ENCODE results near the gene GRAPL. TPM values are rescaled to one million over a fixed set of nuclear protein-coding genes. Genes with fewer than 3 reads are reported as not detected.
"Not testable (repeated sequence)": the region's sequence is repeated elsewhere in the genome, so short reads cannot be mapped to it uniquely, and the experiment has no call there.

The GRAPL gene
- total RNA-seq, 1 donor from 2014 or later: 0.52 TPM

GRCh38 chr17:19196382-19197204 is 69.2 kb downstream of the GRAPL start:
- H3K27me3 ChIP-seq (ENCODE audit: control insufficient read depth in 3 of 3, insufficient read depth in 3 of 3, low read length in 3 of 3); H3K4me3 ChIP-seq (ENCODE audit: low read length in 3 of 3); H3K27ac ChIP-seq (ENCODE audit: low read depth, low read length); H3K9ac ChIP-seq (ENCODE audit: low read depth in 1 of 3, low read length in 3 of 3); H3K9me3 ChIP-seq (ENCODE audit: control insufficient read depth in 3 of 3, low read length in 3 of 3); H3K36me3 ChIP-seq (ENCODE audit: control insufficient read depth in 3 of 3, insufficient read depth in 3 of 3, low read length in 3 of 3); H3K4me1 ChIP-seq (ENCODE audit: control insufficient read depth in 3 of 3, insufficient read depth in 3 of 3, low read length in 3 of 3): not testable (repeated sequence)

GRCh38 chr17:19202448-19202847 is 75.1 kb downstream of the GRAPL start:
- not testable (repeated sequence) for H3K9ac ChIP-seq (ENCODE audit: low read depth in 1 of 3, low read length in 3 of 3); H3K27me3 ChIP-seq (ENCODE audit: control insufficient read depth in 3 of 3, insufficient read depth in 3 of 3, low read length in 3 of 3); H3K4me3 ChIP-seq (ENCODE audit: low read length in 3 of 3); H3K27ac ChIP-seq (ENCODE audit: low read depth, low read length); H3K9me3 ChIP-seq (ENCODE audit: control insufficient read depth in 3 of 3, low read length in 3 of 3); H3K4me1 ChIP-seq (ENCODE audit: control insufficient read depth in 3 of 3, insufficient read depth in 3 of 3, low read length in 3 of 3); H3K36me3 ChIP-seq (ENCODE audit: control insufficient read depth in 3 of 3, insufficient read depth in 3 of 3, low read length in 3 of 3)

DNA sequence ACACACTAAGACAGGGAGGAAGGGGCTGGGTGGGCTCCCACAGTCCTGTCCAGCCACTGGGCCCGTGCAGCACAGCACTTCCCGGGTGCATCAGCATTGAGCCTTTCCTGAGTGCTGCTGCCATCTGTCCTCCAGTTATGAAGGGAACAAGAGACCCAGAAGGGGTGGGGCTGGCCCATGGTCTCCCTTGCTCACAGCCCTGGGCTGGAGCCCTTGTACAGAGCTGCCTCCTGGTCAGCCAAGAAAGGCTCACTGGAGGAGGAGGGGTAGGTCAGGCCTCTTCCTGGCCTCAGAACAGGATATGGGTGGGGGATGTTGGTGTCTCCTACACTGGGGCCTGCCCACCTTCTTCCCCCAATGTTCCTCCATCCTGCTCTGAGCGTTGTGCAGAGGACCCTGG is 76.0 kb downstream of the GRAPL start:
- not testable (repeated sequence) for H3K27ac ChIP-seq (ENCODE audit: low read depth, low read length); H3K36me3 ChIP-seq (ENCODE audit: control insufficient read depth in 3 of 3, insufficient read depth in 3 of 3, low read length in 3 of 3); H3K4me1 ChIP-seq (ENCODE audit: control insufficient read depth in 3 of 3, insufficient read depth in 3 of 3, low read length in 3 of 3); H3K4me3 ChIP-seq (ENCODE audit: low read length in 3 of 3); H3K27me3 ChIP-seq (ENCODE audit: control insufficient read depth in 3 of 3, insufficient read depth in 3 of 3, low read length in 3 of 3); H3K9me3 ChIP-seq (ENCODE audit: control insufficient read depth in 3 of 3, low read length in 3 of 3); H3K9ac ChIP-seq (ENCODE audit: low read depth in 1 of 3, low read length in 3 of 3)

Other genes with a start within 250 kb of the GRAPL start
- gene SLC5A10, start 175.4 kb upstream of the GRAPL start, total RNA-seq: not detected
- 0.52 TPM for gene FAM83G, start 122.8 kb upstream of the GRAPL start, total RNA-seq
- 6.3 TPM for gene GRAP, start 80.6 kb upstream of the GRAPL start, total RNA-seq
- gene EPN2, start 109.8 kb downstream of the GRAPL start, total RNA-seq: 18.3 TPM
- gene B9D1, start 235.1 kb downstream of the GRAPL start, total RNA-seq: 3.1 TPM